H1 (cell line): Measurements from ENCODE around the gene LGALS1. TPM values are rescaled to one million over a fixed set of nuclear protein-coding genes. Genes with fewer than 3 reads are reported as not detected.

Experiments used
- CBX8 ChIP-seq: fragments of 300-800, 300-1000 bp; sonication (generic); IDR thresholded peaks from 2 replicates; pipeline ENCODE4 v1.7.1; 2016; ENCODE audit warnings: low read depth, low read length, borderline replicate concordance
- CHD1 ChIP-seq: IDR thresholded peaks from 2 replicates; pipeline ENCODE4 v1.6.1; 2012; ENCODE audit warnings: low read depth, low read length, improper control_type of control experiment
- CTCF ChIP-seq, 3 experiments: IDR thresholded peaks; 1 replicate in 2 of 3; 2 replicates in 1 of 3; pipeline versions ENCODE4 v1.5.1 to v1.6.1; 2011; ENCODE audit warnings: low read length in 3 of 3, mild to moderate bottlenecking in 3 of 3, inconsistent platforms in 2 of 3, low read depth in 1 of 3, moderate library complexity in 1 of 3; ENCODE audit not compliant: insufficient read depth in 1 of 3; ENCODE audit errors: control extremely low read depth in 1 of 3
- EP300 ChIP-seq, 2 experiments: IDR thresholded peaks; 1 replicate in 1 of 2; 2 replicates in 1 of 2; pipeline ENCODE4 v1.6.1; 2011 to 2012; ENCODE audit warnings: low read depth in 2 of 2, low read length in 2 of 2, mild to moderate bottlenecking in 2 of 2, borderline replicate concordance in 1 of 2, inconsistent platforms in 1 of 2, moderate library complexity in 1 of 2
- FOSL1 ChIP-seq: IDR thresholded peaks from 2 replicates; pipeline ENCODE4 v1.6.1; 2011; ENCODE audit warnings: mild to moderate bottlenecking, low read depth, low read length, moderate library complexity; ENCODE audit not compliant: insufficient read depth
- HDAC6 ChIP-seq: IDR thresholded peaks from one replicate; pipeline ENCODE4 v1.7.1; 2012; ENCODE audit warnings: low read depth, mild to moderate bottlenecking, inconsistent platforms, low read length, moderate library complexity
- JUND ChIP-seq: IDR thresholded peaks from 2 replicates; pipeline ENCODE4 v1.6.1; 2011; ENCODE audit warnings: mild to moderate bottlenecking, improper control_type of control experiment, low read length
- KDM4A ChIP-seq: IDR thresholded peaks from one replicate; pipeline ENCODE4 v1.7.1; 2012; ENCODE audit warnings: low read depth, mild to moderate bottlenecking, moderate library complexity, low read length, inconsistent platforms; ENCODE audit not compliant: severe bottlenecking
- KDM5A ChIP-seq: fragments of 200-600 bp; IDR thresholded peaks from 2 replicates; pipeline ENCODE4 v1.7.1; 2012; ENCODE audit warnings: mild to moderate bottlenecking, low read length, inconsistent platforms, mixed read lengths
- MAFK ChIP-seq: IDR thresholded peaks from 2 replicates; pipeline ENCODE4 v1.6.1; 2012; ENCODE audit warnings: low read depth, mild to moderate bottlenecking, improper control_type of control experiment, low read length
- NRF1 ChIP-seq: IDR thresholded peaks from 2 replicates; pipeline ENCODE4 v1.6.1; 2011; ENCODE audit warnings: mild to moderate bottlenecking, low read depth, low read length, improper control_type of control experiment
- POU5F1 ChIP-seq: IDR thresholded peaks from 2 replicates; pipeline ENCODE4 v1.6.1; 2011; ENCODE audit warnings: low read depth, mild to moderate bottlenecking, low read length, moderate library complexity
- RFX5 ChIP-seq: IDR thresholded peaks from 2 replicates; pipeline ENCODE4 v1.6.1; 2011; ENCODE audit warnings: low read depth, low read length, improper control_type of control experiment, borderline replicate concordance
- RXRA ChIP-seq: IDR thresholded peaks from 2 replicates; pipeline ENCODE4 v1.6.1; 2011; ENCODE audit warnings: low read depth, mild to moderate bottlenecking, low read length, moderate library complexity; ENCODE audit not compliant: insufficient read depth
- SIN3A ChIP-seq, 2 experiments: IDR thresholded peaks in 1 of 2; conservative IDR thresholded peaks in 1 of 2; 2 replicates each; pipeline ENCODE4 v1.6.1; 2011 to 2012; ENCODE audit warnings: low read length in 2 of 2, improper control_type of control experiment in 1 of 2, low read depth in 1 of 2, mild to moderate bottlenecking in 1 of 2
- SIX5 ChIP-seq: IDR thresholded peaks from 2 replicates; pipeline ENCODE4 v1.6.1; 2011; ENCODE audit warnings: mild to moderate bottlenecking, low read depth, low read length
- SP2 ChIP-seq: IDR thresholded peaks from 2 replicates; pipeline ENCODE4 v1.6.1; 2012; ENCODE audit warnings: mild to moderate bottlenecking, low read length, inconsistent platforms
- SUZ12 ChIP-seq: fragments of 200-600 bp; sonication (generic); IDR thresholded peaks from 2 replicates; pipeline ENCODE4 v1.6.1; 2012; ENCODE audit warnings: mild to moderate bottlenecking, inconsistent platforms, low read length, moderate library complexity, mixed read lengths
- TEAD4 ChIP-seq: IDR thresholded peaks from 2 replicates; pipeline ENCODE4 v1.6.1; 2012; ENCODE audit warnings: low read depth, low read length, inconsistent platforms, mixed read lengths
- ZNF274 ChIP-seq: IDR thresholded peaks from 2 replicates; pipeline ENCODE4 v1.7.0; 2012; ENCODE audit warnings: low read length, borderline replicate concordance; ENCODE audit errors: extremely low read depth
- polyA plus RNA-seq, 7 experiments: library from polyadenylated mRNA; depleted of rRNA in 3 of 7; stranded (reverse) in 5 of 7; unstranded in 2 of 7; fragments of >200 nt in 5 of 7; fragments of 200-250 nt in 2 of 7; gene quantifications; 1 replicate in 5 of 7; 2 replicates in 1 of 7; 4 replicates in 1 of 7; pipeline versions ENCODE4 v1.2.1 to v1.2.3, GENCODE V29; 2011 to 2013; ENCODE audit warnings: missing spikeins in 2 of 7, mixed read lengths in 2 of 7
- total RNA-seq: library from RNA; stranded (reverse); fragmentation: NEBNext Ultra II Directional; extraction: Animal tissue kit (Norgen Biotek cat#: 25700); gene quantifications from 2 replicates; pipeline ENCODE4 v1.2.1, GENCODE V29; 2021

The LGALS1 gene
- total and polyA plus RNA-seq, 2 of the 8 experiments (the other 6 are each of a cell fraction or from before 2014, with no cell fraction given) = 12.0 to 92.4 TPM

- TF ChIP-seq POU5F1 = no peak
- no peak for TF ChIP-seq RFX5
- no peak; the same call in 1 of the 2 replicates for TF ChIP-seq JUND
- TF ChIP-seq NRF1 = no peak
- TF ChIP-seq SUZ12 = no peak
- no peak for TF ChIP-seq RXRA
- TF ChIP-seq HDAC6 = no peak
- TF ChIP-seq MAFK = no peak
- TF ChIP-seq CBX8 = no peak
- no peak for TF ChIP-seq TEAD4
- TF ChIP-seq SP2 = no peak
- TF ChIP-seq FOSL1 = no peak
- no peak for TF ChIP-seq ZNF274
- TF ChIP-seq SIX5 = peak; percentile 10; the same call in 1 of the 2 replicates
- no peak for TF ChIP-seq CTCF (IDR thresholded peaks at IDR 0.05; ENCODE audit: control extremely low read depth in 1 of 3, insufficient read depth in 1 of 3, low read depth in 1 of 3, low read length in 3 of 3)
- peak; percentile 70 for TF ChIP-seq KDM5A
- no peak for TF ChIP-seq KDM4A
- TF ChIP-seq CHD1 = no peak
- TF ChIP-seq SIN3A (conservative IDR thresholded peaks at IDR 0.05 in 1 of 2, IDR thresholded peaks at IDR 0.05 in 1 of 2; ENCODE audit: low read depth in 1 of 2, low read length in 2 of 2) = peak; percentile 59 to 96; a peak in 2 of 4 replicates
- no peak for TF ChIP-seq EP300 (IDR thresholded peaks at IDR 0.05; ENCODE audit: borderline replicate concordance in 1 of 2, low read depth in 2 of 2, low read length in 2 of 2)
Observed at GRCh38 chr22:37686002-37686982, 10.9 kb downstream of the LGALS1 start, which contains the start of gene NOL12 (continued).
